ENCODE measurements around the gene TRIP11. TPM values are rescaled to one million over a fixed set of nuclear protein-coding genes. Genes with fewer than 3 reads are reported as not detected.

TRIP11 gene
- 36.2 TPM for total RNA-seq

DNA sequence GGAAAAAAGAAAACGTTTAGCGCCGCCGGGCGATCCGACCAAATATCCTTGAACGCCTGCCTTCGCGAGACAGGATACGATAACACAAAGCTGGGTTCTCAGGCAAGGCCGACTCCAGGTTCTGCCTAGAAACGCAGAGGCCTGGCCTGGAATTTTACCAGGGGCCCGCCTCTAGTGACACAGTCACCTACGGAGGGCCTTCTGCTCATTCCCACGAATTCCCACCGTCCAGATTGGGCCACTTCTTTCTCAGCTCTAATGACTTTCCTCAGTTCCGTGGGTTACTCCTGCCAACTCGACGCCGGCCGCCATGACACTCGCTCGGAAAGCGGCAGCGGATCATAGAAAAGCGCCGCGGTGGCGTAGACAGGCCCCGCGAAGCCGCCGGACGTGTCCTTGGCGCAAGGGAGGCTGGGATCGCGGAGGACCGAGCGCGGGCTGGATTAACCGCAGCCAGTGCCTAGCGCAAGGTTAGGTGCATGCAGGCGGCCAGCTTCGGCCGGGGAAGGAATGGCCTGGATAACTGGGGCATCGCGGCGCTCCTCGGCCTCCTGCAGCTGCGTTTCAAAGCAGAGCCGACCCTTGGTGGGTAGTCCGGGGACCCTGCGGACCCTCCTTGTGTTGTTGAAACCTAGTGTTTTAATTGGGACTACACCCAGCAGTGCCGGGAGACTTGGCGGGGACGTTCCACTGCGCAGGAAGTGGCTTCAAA lies at the start of gene TRIP11:
Gene TRIP11 (minus strand): TSS at position 341 of the 712 bp plus-strand sequence. CDS start 374 bp downstream, outside the sequence.

DNA sequence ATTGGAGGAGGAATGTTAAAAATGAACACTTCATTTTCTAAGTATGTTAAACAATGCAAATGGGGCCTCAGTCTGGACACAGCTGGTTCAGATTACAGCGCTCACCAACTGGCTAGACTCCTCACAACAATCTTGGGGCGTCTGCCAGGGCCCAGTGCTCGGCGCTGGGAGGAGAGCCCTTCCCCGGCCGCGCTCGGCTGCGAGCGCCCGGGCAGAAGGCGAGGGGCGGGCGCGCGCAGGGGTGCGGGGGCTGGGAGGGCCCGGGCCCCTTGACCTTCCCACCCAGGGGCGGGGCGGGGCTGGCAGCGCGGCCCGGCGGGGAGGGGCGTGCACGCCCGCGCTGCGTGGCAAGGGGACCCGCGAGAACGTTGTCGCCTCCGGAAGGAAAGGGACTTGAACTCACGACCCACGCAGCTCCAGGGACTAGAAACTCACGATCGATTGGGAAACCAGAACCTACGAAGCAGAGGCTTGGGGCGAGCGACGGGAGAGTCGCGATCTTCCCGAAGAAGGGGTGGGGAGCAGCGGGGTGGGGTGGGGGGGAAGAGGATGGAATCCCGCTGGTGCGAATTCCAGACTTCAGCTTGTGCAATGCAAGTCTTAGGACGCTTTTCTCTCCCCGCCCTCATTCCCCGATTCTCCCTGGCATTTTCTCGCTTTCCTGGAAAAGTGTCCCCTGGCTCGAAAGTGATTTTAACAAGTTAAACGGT lies 92.2 kb downstream of the TRIP11 start, which contains the start of gene FBLN5:
Gene FBLN5 (minus strand): TSS at position 220 of the 710 bp plus-strand sequence. CDS start 465 bp downstream, outside the sequence.

Other genes starting within 250 kb of the TRIP11 start
- gene TC2N, start 172.5 kb downstream of the TRIP11 start, total RNA-seq: 25.1 TPM
- 10.1 TPM for gene FBLN5, start 92.4 kb downstream of the TRIP11 start, total RNA-seq
- gene ATXN3, start 66.5 kb upstream of the TRIP11 start, total RNA-seq: 34.6 TPM
- 274 TPM for gene NDUFB1, start 81.6 kb upstream of the TRIP11 start, total RNA-seq
- 19.6 TPM for gene CPSF2, start 81.9 kb upstream of the TRIP11 start, total RNA-seq